K562 (cell line): ENCODE data around the gene ZNF618. TPM values are rescaled to one million over a fixed set of nuclear protein-coding genes. Genes with fewer than 3 reads are reported as not detected.

Source experiments
- ATAC-seq: fragments of 200-7000 bp; cut with Tn5 transposase; 3 replicates; pipeline ENCODE4 v1.9.1; 2020; ENCODE audit warnings: moderate library complexity
- BruUV-seq: library from RNA; stranded (reverse); fragments of 400-500 nt; replicated peaks from 2 replicates; lab custom pipeline; 2021; lab: Mats Ljungman, UMichigan
- CTCF ChIA-PET: fragments of 300-600 bp; formaldehyde crosslinking; extraction: SDS; loops from one replicate; lab custom pipeline; 2021; ENCODE audit warnings: low intra/inter-chr PET ratio; lab: Yijun Ruan, JAX
- POLR2A ChIA-PET: fragments of 300-600, 350-650 bp; sonication (Branson Sonifier 250); formaldehyde crosslinking; extraction: SDS; loops from one replicate; lab custom pipeline; 2021; ENCODE audit warnings: antibody characterized with exemption, inconsistent platforms; lab: Yijun Ruan, JAX
- DNase-seq, 4 experiments: peaks; one replicate each; pipeline versions ENCODE4 v3.0.0 to v3.0.0-alpha.2; 2011 to 2018; ENCODE audit warnings: low spot score in 3 of 4, mixed read lengths in 3 of 4; ENCODE audit errors: extremely low read depth in 1 of 4
- FAIRE-seq: peaks from 2 replicates; lab custom pipeline; 2011; peaks lifted over from hg19 to GRCh38; lab: Jason Lieb, UNC
- H2AFZ ChIP-seq: 2 replicates; pipeline ENCODE4 v1.6.0; 2011; ENCODE audit warnings: low read depth, low read length, control low read depth, inconsistent platforms
- H3K27ac ChIP-seq: fragments of 200-600 bp; 3 replicates; pipeline ENCODE4 v1.8.0; 2011; ENCODE audit warnings: low read depth, mild to moderate bottlenecking, control low read depth, inconsistent platforms, low read length, moderate library complexity, mixed read lengths; ENCODE audit errors: extremely low read depth
- H3K27me3 ChIP-seq, 2 experiments: fragments of 300-600 bp in 1 of 2; 2 replicates in 1 of 2; 3 replicates in 1 of 2; pipeline versions ENCODE4 v1.6.0 to v1.8.0; 2011; ENCODE audit warnings: inconsistent platforms in 2 of 2, low read length in 2 of 2, mild to moderate bottlenecking in 1 of 2, mixed read lengths in 1 of 2, moderate library complexity in 1 of 2; ENCODE audit not compliant: control insufficient read depth in 2 of 2, insufficient read depth in 2 of 2
- H3K36me3 ChIP-seq: fragments of 300-600 bp; 3 replicates; pipeline ENCODE4 v1.8.0; 2011; ENCODE audit warnings: mild to moderate bottlenecking, low read length, inconsistent platforms; ENCODE audit not compliant: control insufficient read depth, insufficient read depth
- H3K4me1 ChIP-seq, 2 experiments: fragments of 200-600 bp in 1 of 2; replicated peaks in 1 of 2; 2 replicates in 1 of 2; 3 replicates in 1 of 2; pipeline versions ENCODE4 v1.5.1 to v1.8.0; 2011; ENCODE audit warnings: inconsistent platforms in 2 of 2, low read length in 2 of 2, mild to moderate bottlenecking in 1 of 2, mixed read lengths in 1 of 2, moderate library complexity in 1 of 2; ENCODE audit not compliant: control insufficient read depth in 2 of 2, insufficient read depth in 2 of 2
- H3K4me2 ChIP-seq: 2 replicates; pipeline ENCODE4 v1.6.1; 2011; ENCODE audit warnings: low read length, control low read depth, inconsistent platforms, mixed read lengths; ENCODE audit not compliant: insufficient read depth
- H3K4me3 ChIP-seq: fragments of 200-600 bp; sonication (generic), shearing (Covaris generic); 2 replicates; pipeline ENCODE4 v1.5.1; 2016; ENCODE audit warnings: control low read depth, inconsistent platforms
- H3K79me2 ChIP-seq: fragments of 200-600 bp; 3 replicates; pipeline ENCODE4 v1.8.0; 2011; ENCODE audit warnings: low read length, inconsistent platforms; ENCODE audit not compliant: control insufficient read depth, insufficient read depth
- H3K9ac ChIP-seq, 2 experiments: 2 replicates each; pipeline versions ENCODE4 v1.6.0 to v1.6.1; 2011; ENCODE audit warnings: low read depth in 2 of 2, low read length in 2 of 2, control low read depth in 1 of 2, inconsistent platforms in 1 of 2, mild to moderate bottlenecking in 1 of 2, mixed read lengths in 1 of 2; ENCODE audit not compliant: insufficient read depth in 1 of 2
- H3K9me1 ChIP-seq: one replicate; pipeline ENCODE4 v1.6.0; 2011; ENCODE audit warnings: inconsistent platforms, mild to moderate bottlenecking, low read length, moderate library complexity; ENCODE audit not compliant: control insufficient read depth, insufficient read depth
- H3K9me3 ChIP-seq: replicated peaks from 2 replicates; pipeline ENCODE4 v1.5.1; 2011; ENCODE audit warnings: low read depth, low read length, inconsistent platforms; ENCODE audit not compliant: control insufficient read depth, insufficient read depth
- H4K20me1 ChIP-seq: replicated peaks from 2 replicates; pipeline ENCODE4 v1.6.1; 2011; ENCODE audit warnings: low read length, inconsistent platforms, mixed read lengths; ENCODE audit not compliant: control insufficient read depth, insufficient read depth
- BHLHE40 ChIP-seq: IDR thresholded peaks from 2 replicates; pipeline ENCODE4 v1.6.1; 2011; ENCODE audit warnings: low read length, improper control_type of control experiment
- CHD2 ChIP-seq: IDR thresholded peaks from 2 replicates; pipeline ENCODE4 v1.6.1; 2011; ENCODE audit warnings: low read depth, low read length
- MXD1 ChIP-seq: fragments of 250-450 bp; sonication (Bioruptor Pico); IDR thresholded peaks from 2 replicates; pipeline ENCODE4 v1.8.0; 2021; ENCODE audit warnings: borderline replicate concordance, mild to moderate bottlenecking, moderate library complexity; ENCODE audit not compliant: poor library complexity, severe bottlenecking
- TAF7 ChIP-seq: fragments of 450-650 bp; IDR thresholded peaks from 2 replicates; pipeline ENCODE4 v1.6.1; 2016; ENCODE audit warnings: missing genetic modification characterization, missing compliant biosample characterization
- TFE3 ChIP-seq: fragments of 450-650 bp; formaldehyde crosslinking; IDR thresholded peaks from 2 replicates; pipeline ENCODE4 v1.4.0; 2020; ENCODE audit warnings: mild to moderate bottlenecking, mixed read lengths
- ZBTB1 ChIP-seq: sonication (generic); formaldehyde crosslinking; IDR thresholded peaks from 2 replicates; pipeline ENCODE4 v1.8.1; 2023; ENCODE audit warnings: missing genetic modification reagents, low read depth, mild to moderate bottlenecking, borderline replicate concordance
- ZBTB7A ChIP-seq: IDR thresholded peaks from 2 replicates; pipeline ENCODE4 v1.6.1; 2011; ENCODE audit warnings: low read depth, mild to moderate bottlenecking, low read length, moderate library complexity, borderline replicate concordance; ENCODE audit not compliant: control insufficient read depth
- ZNF253 ChIP-seq: fragments of 250-450 bp; sonication (Bioruptor Pico); conservative IDR thresholded peaks from 2 replicates; pipeline ENCODE4 v1.6.1; 2021; ENCODE audit warnings: mild to moderate bottlenecking
- WGBS: fragments of 100-300 bp; shearing (Covaris generic); methylation state at CpG from one replicate; pipeline ENCODE4 v1.1.6; 2016; ENCODE audit warnings: low coverage, mixed read lengths; ENCODE audit not compliant: insufficient coverage; ENCODE audit errors: missing lambda C conversion rate; 5-methylcytosine and 5-hydroxymethylcytosine counted together
- in situ Hi-C: fragments of 300-500 bp; cut with MboI; formaldehyde crosslinking; loops from 4 replicates; pipeline ENCODE4 v1.15.0; 2018; ENCODE audit warnings: inconsistent platforms, mixed read lengths
- intact Hi-C: fragments of 100-400 bp; cut with micrococcal nuclease; formaldehyde crosslinking; loops from 2 replicates; pipeline ENCODE4 v1.14.2; 2022
- polyA plus RNA-seq, 8 experiments: library from polyadenylated mRNA; depleted of rRNA in 4 of 8; stranded (reverse) in 5 of 8; unstranded in 3 of 8; fragments of >200 nt; fragmentation: Nextera tagmentation in 2 of 8; fragmentation: Illumina TruSeq in 1 of 8; extraction: Ambion mirVana in 2 of 8; extraction: Trizol in 1 of 8; gene quantifications; 2 replicates each; pipeline versions ENCODE4 v1.2.1 to v1.2.3, GENCODE V29; 2011 to 2014; ENCODE audit warnings: inconsistent platforms in 1 of 8, missing spikeins in 1 of 8
- total RNA-seq, 7 experiments: library from RNA; depleted of rRNA in 6 of 7; stranded (reverse); fragments of >200 nt in 6 of 7; fragmentation: Illumina TruSeq in 2 of 7; extraction: Trizol in 2 of 7; gene quantifications; 2 replicates each; pipeline versions ENCODE4 v1.2.1 to v1.2.3, GENCODE V29; 2011 to 2021; ENCODE audit warnings: low replicate concordance in 1 of 7
- TF ChIP-seq, protein P1 (sequence below): fragments of 250-450 bp; sonication (Bioruptor Pico); IDR thresholded peaks from 2 replicates; pipeline ENCODE4 v1.5.0; 2021; ENCODE audit warnings: mild to moderate bottlenecking, moderate library complexity

Gene ZNF618
- total and polyA plus RNA-seq, 9 of the 15 experiments (the other 6 are each of a cell fraction or from before 2014, with no cell fraction given), result 0.08 to 13.7 (median 3.4) TPM

DNA sequence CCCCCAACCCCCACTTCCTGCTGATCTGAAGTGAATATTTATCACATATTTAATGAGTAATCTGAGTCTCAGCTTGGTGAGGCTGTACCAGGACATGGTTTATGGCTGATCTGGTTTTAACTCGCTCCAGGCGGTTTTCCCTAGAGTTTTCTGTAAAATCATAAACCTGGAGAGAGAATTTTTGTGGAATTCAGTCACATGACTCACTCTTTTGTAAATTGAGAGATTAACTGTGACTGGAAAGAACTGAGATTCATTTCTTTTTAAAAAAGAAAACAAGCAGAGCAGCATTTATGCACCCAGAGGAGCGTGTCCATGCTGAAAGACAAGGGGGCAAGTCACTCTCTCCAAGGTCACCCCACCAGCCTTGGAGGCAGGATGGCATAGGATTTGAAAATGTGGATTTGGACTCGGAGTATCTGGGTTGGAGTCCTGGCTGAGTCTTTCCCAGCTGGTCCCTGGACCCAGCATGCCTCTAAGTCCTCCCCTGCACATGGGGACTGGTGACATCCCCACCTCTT lies 81.8 kb downstream of the ZNF618 start:
- H3K4me3 ChIP-seq, result no peak overlapping the region
- ChIA-PET CTCF (no interaction called here), POLR2A (interaction anchor here (1.4 kb wide), 1 partner anchor 9 kb away, joined by 4 read pairs; no protein-coding TSS in a partner anchor)
- no peaks in the 10 kb centered on the region for H3K79me2 ChIP-seq
- whole genome bisulfite sequencing, result 28% methylated on average over 4 of the region's 4 CpGs
- BruUV-seq, result no TSS peak
- intact Hi-C loops (no loop called here), in situ Hi-C loops (no loop called here)
- H3K9ac ChIP-seq, result no peak overlapping the region
- no peaks in the 10 kb centered on the region for H3K36me3 ChIP-seq
- no peaks in the 10 kb centered on the region for H3K9me3 ChIP-seq
- ATAC-seq (no peak), DNase-seq (no peak), FAIRE-seq (no peak)
- H3K9me1 ChIP-seq, result no peaks in the 10 kb centered on the region
- no peak overlapping the region for H3K4me2 ChIP-seq
- H4K20me1 ChIP-seq, result no peaks in the 10 kb centered on the region; the same call in 1 of the 2 replicates
- H3K27me3 ChIP-seq, result no peaks in the 10 kb centered on the region
- H3K27ac ChIP-seq, result no peak overlapping the region
- H2AFZ ChIP-seq, result no peak overlapping the region
- no peaks in the 10 kb centered on the region for H3K4me1 ChIP-seq
- TF ChIP-seq, protein P1, sequence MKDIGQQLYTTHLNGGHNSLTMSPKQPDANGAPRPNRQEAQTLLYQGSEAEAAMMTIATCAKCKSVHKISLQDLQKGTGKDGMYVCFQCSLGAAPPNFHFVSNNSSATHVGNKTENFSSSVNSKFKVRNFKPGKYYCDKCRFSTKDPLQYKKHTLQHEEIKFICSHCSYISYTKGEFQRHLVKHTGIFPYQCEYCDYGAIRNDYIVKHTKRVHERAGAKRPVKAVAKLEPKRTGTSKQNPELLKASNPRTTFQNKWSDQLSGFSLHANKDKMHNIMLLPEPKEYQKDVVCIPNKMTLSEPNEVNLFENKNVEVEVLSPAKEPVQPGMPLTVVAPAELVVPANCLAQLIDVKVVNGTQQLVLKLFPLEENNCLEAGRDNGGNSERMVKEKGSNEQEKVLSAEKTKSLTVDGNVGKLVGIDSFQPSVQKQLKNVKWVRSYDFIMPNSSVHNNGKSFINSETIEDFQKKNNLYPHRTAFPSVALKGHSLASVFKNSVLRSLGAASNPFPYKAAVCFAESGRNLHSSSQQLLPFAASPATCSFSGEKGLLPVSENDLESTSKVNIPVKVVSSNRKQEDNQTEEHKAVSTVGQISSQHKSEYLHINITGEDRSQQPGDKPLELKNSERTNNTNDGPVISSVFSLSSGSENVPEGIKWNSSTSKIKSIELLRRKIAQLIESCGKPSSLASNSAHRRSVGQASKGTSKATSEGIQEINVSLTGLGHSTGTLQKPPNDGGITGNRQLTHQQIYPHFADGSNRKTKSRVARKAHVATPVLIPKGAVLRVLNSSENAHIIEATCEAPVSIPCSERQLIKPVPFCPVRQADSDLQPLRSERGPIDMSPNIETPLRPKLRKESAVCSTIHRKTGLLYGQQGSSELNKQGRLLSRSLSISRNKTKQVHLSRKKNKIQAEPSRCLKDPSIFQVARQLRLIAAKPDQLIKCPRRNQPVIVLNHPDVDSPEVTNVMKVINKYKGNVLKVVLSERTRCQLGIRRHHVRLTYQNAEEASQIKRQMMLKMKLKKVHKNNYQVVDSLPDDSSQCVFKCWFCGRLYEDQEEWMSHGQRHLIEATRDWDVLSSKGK (CRISPR knock-in tag), result no peak
- TF ChIP-seq TAF7 (tag), result no peak
- TF ChIP-seq ZBTB1 (CRISPR knock-in tag), result no peak
- no peak for TF ChIP-seq BHLHE40
- no peak for TF ChIP-seq MXD1 (CRISPR knock-in tag)
- no peak for TF ChIP-seq CHD2
- TF ChIP-seq TFE3 (CRISPR knock-in tag), result peak; percentile 74
- no peak for TF ChIP-seq ZNF253 (CRISPR knock-in tag)
- no peak for TF ChIP-seq ZBTB7A
